Mammary epithelial cell (primary cell): Measurements from ENCODE around the gene FBXW10.
"Not testable (repeated sequence)": the region's sequence is repeated elsewhere in the genome, so short reads cannot be mapped to it uniquely, and the experiment has no call there.

Source experiments
- EZH2 ChIP-seq: IDR thresholded peaks from 2 replicates; pipeline ENCODE4 v1.6.1; 2012; ENCODE audit warnings: low read length, inconsistent platforms, borderline replicate concordance
- TF ChIP-seq, protein P1 (sequence below), 2 donors: IDR thresholded peaks in 1 of 2; conservative IDR thresholded peaks in 1 of 2; 2 replicates each; pipeline ENCODE4 v1.5.1; 2011 to 2012; ENCODE audit warnings: inconsistent platforms in 2 of 2, low read length in 2 of 2, mild to moderate bottlenecking in 2 of 2, control low read depth in 1 of 2, low read depth in 1 of 2; ENCODE audit not compliant: insufficient read depth in 1 of 2; ENCODE audit errors: extremely low read depth in 1 of 2

GRCh38 chr17:18786890-18787289 is 43.0 kb downstream of the FBXW10 start:
- not testable (repeated sequence) for TF ChIP-seq EZH2
- TF ChIP-seq, protein P1, sequence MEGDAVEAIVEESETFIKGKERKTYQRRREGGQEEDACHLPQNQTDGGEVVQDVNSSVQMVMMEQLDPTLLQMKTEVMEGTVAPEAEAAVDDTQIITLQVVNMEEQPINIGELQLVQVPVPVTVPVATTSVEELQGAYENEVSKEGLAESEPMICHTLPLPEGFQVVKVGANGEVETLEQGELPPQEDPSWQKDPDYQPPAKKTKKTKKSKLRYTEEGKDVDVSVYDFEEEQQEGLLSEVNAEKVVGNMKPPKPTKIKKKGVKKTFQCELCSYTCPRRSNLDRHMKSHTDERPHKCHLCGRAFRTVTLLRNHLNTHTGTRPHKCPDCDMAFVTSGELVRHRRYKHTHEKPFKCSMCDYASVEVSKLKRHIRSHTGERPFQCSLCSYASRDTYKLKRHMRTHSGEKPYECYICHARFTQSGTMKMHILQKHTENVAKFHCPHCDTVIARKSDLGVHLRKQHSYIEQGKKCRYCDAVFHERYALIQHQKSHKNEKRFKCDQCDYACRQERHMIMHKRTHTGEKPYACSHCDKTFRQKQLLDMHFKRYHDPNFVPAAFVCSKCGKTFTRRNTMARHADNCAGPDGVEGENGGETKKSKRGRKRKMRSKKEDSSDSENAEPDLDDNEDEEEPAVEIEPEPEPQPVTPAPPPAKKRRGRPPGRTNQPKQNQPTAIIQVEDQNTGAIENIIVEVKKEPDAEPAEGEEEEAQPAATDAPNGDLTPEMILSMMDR (conservative IDR thresholded peaks at IDR 0.05 in 1 of 2, IDR thresholded peaks at IDR 0.05 in 1 of 2; ENCODE audit: extremely low read depth in 1 of 2, insufficient read depth in 1 of 2, low read depth in 1 of 2, low read length in 2 of 2), result not testable (repeated sequence)
